HL-60 (cell line): ENCODE measurements around the gene RPRM.

Experiments
- DNase-seq, 2 experiments: peaks; one replicate each; pipeline ENCODE4 v3.0.0-alpha.2; 2010 to 2020; ENCODE audit warnings: low read depth in 1 of 2, low spot score in 1 of 2
- H3K27ac ChIP-seq: fragments of 250-450 bp; sonication (Bioruptor Pico); replicated peaks from 2 replicates; pipeline ENCODE4 v1.5.1; 2020; ENCODE audit warnings: mild to moderate bottlenecking, moderate library complexity
- H3K27me3 ChIP-seq: fragments of 250-450 bp; sonication (Bioruptor Pico); 2 replicates; pipeline ENCODE4 v1.5.1; 2021; ENCODE audit warnings: mild to moderate bottlenecking, moderate library complexity; ENCODE audit not compliant: insufficient read depth, poor library complexity, severe bottlenecking
- H3K4me3 ChIP-seq: replicated peaks from 2 replicates; pipeline ENCODE4 v1.5.1; 2011; ENCODE audit warnings: mild to moderate bottlenecking, control low read depth, low read length; ENCODE audit not compliant: insufficient read depth
- CTCF ChIP-seq: IDR thresholded peaks from one replicate; pipeline ENCODE4 v1.5.1; 2011; ENCODE audit warnings: low read length, control low read depth, inconsistent platforms; ENCODE audit not compliant: insufficient read depth
- GABPA ChIP-seq: IDR thresholded peaks from 2 replicates; pipeline ENCODE4 v1.6.1; 2012; ENCODE audit warnings: low read depth
- POLR2AphosphoS5 ChIP-seq: IDR thresholded peaks from 2 replicates; pipeline ENCODE4 v1.6.1; 2012; ENCODE audit warnings: low read depth
- SPI1 ChIP-seq: IDR thresholded peaks from 2 replicates; pipeline ENCODE4 v1.6.1; 2012; ENCODE audit warnings: low read depth, mild to moderate bottlenecking, borderline replicate concordance
- TF ChIP-seq, protein P1 (sequence below): IDR thresholded peaks from 2 replicates; pipeline ENCODE4 v1.6.1; 2012; ENCODE audit warnings: low read depth; ENCODE audit not compliant: insufficient replicate concordance

The RPRM gene

DNA sequence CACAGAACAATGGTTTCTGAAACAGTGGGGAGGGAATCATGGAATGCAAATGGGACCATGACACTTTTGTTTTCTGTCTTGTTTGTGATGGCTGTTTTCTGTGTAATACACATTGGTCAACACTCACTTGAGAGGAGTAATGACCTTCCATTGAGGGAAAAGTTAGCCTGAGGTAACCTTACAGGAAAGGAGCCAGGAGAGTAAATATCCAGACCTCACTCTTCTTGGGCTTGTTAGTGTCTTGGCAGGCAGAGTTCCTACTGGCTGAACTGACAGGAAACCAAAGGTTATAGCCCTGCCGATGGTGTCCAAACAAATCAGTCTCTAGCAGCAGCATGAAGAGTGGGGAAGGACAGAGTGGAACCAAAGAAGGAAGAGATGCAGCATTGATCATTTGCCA is 17.2 kb upstream of the RPRM start:
- TF ChIP-seq POLR2AphosphoS5 (no peak), SPI1 (no peak), GABPA (no peak)
- TF ChIP-seq, protein P1, sequence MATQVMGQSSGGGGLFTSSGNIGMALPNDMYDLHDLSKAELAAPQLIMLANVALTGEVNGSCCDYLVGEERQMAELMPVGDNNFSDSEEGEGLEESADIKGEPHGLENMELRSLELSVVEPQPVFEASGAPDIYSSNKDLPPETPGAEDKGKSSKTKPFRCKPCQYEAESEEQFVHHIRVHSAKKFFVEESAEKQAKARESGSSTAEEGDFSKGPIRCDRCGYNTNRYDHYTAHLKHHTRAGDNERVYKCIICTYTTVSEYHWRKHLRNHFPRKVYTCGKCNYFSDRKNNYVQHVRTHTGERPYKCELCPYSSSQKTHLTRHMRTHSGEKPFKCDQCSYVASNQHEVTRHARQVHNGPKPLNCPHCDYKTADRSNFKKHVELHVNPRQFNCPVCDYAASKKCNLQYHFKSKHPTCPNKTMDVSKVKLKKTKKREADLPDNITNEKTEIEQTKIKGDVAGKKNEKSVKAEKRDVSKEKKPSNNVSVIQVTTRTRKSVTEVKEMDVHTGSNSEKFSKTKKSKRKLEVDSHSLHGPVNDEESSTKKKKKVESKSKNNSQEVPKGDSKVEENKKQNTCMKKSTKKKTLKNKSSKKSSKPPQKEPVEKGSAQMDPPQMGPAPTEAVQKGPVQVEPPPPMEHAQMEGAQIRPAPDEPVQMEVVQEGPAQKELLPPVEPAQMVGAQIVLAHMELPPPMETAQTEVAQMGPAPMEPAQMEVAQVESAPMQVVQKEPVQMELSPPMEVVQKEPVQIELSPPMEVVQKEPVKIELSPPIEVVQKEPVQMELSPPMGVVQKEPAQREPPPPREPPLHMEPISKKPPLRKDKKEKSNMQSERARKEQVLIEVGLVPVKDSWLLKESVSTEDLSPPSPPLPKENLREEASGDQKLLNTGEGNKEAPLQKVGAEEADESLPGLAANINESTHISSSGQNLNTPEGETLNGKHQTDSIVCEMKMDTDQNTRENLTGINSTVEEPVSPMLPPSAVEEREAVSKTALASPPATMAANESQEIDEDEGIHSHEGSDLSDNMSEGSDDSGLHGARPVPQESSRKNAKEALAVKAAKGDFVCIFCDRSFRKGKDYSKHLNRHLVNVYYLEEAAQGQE, result no peak
- H3K27ac ChIP-seq, result no peak overlapping the region
- H3K27me3 ChIP-seq, result no peaks in the 10 kb centered on the region
- no peak overlapping the region for H3K4me3 ChIP-seq
- DNase-seq, result no peak

- no peak for DNase-seq
- Histone ChIP-seq H3K4me3 (no peak overlapping the region), H3K27ac (no peak overlapping the region), H3K27me3 (no peaks in the 10 kb centered on the region)
- TF ChIP-seq, protein P1, result no peak
- TF ChIP-seq POLR2AphosphoS5 (no peak), GABPA (no peak), CTCF (no peak), SPI1 (no peak)
Measured at GRCh38 chr2:153488072-153488471, 9.5 kb upstream of the RPRM start.

- H3K27ac ChIP-seq, result no peak overlapping the region
- H3K4me3 ChIP-seq, result no peak overlapping the region
- H3K27me3 ChIP-seq, result no peaks in the 10 kb centered on the region
- no peak for DNase-seq
- no peak for TF ChIP-seq CTCF
- no peak for TF ChIP-seq GABPA
- TF ChIP-seq POLR2AphosphoS5, result no peak
- TF ChIP-seq, protein P1, result no peak
- no peak for TF ChIP-seq SPI1
Measured at GRCh38 chr2:153487448-153487847, 8.9 kb upstream of the RPRM start.

GRCh38 chr2:153479573-153479972 is 1.0 kb upstream of the RPRM start:
- no peak for TF ChIP-seq GABPA
- H3K4me3 ChIP-seq, result no peak overlapping the region
- DNase-seq, result no peak
- H3K27ac ChIP-seq, result no peak overlapping the region
- peaks cover 32% of the 10 kb centered on the region for H3K27me3 ChIP-seq
